CD4-positive, CD25-positive, alpha-beta regulatory T cell (primary cell): ENCODE results near the gene ARL6IP4. TPM values are rescaled to one million over a fixed set of nuclear protein-coding genes. Genes with fewer than 3 reads are reported as not detected.

Experiments
- ATAC-seq, 2 donors: fragments of 150-1000 bp; cut with Tn5 transposase; one replicate each; pipeline ENCODE4 v1.10.0; 2021; ENCODE audit warnings: low read depth in 2 of 2, moderate number of reproducible peaks in 2 of 2, moderate library complexity in 1 of 2
- DNase-seq, 3 donors: peaks; one replicate each; pipeline versions ENCODE4 v3.0.0 to v3.0.0-alpha.2; 2012 to 2022; ENCODE audit warnings: mixed read lengths in 1 of 3
- H3K27ac ChIP-seq: one replicate; pipeline ENCODE4 v1.7.0; 2013; ENCODE audit warnings: mild to moderate bottlenecking, low read length; ENCODE audit not compliant: insufficient read depth, poor library complexity, severe bottlenecking
- H3K27me3 ChIP-seq: one replicate; pipeline ENCODE4 v1.7.0; 2013; ENCODE audit warnings: low read length; ENCODE audit not compliant: control insufficient read depth, insufficient read depth
- H3K36me3 ChIP-seq: one replicate; pipeline ENCODE4 v1.7.0; 2013; ENCODE audit warnings: mild to moderate bottlenecking, low read length, moderate library complexity; ENCODE audit not compliant: control insufficient read depth, insufficient read depth
- H3K4me1 ChIP-seq: 2 replicates; pipeline ENCODE4 v1.7.0; 2013; ENCODE audit warnings: mild to moderate bottlenecking, low read length; ENCODE audit not compliant: insufficient read depth, control insufficient read depth, poor library complexity, severe bottlenecking
- H3K4me3 ChIP-seq: one replicate; pipeline ENCODE4 v1.7.0; 2013; ENCODE audit warnings: low read depth, mild to moderate bottlenecking, low read length, moderate library complexity
- H3K9me3 ChIP-seq, 2 experiments: 1 replicate in 1 of 2; 2 replicates in 1 of 2; pipeline ENCODE4 v1.7.0; 2013; ENCODE audit warnings: low read length in 2 of 2, mild to moderate bottlenecking in 1 of 2, moderate library complexity in 1 of 2; ENCODE audit not compliant: control insufficient read depth in 2 of 2
- H3K27ac Mint-ChIP-seq, 3 donors: one replicate each; pipeline ENCODE4 v1.8.0; 2020 to 2022; ENCODE audit warnings: mild to moderate bottlenecking in 3 of 3, mixed read lengths in 3 of 3, moderate library complexity in 2 of 3
- H3K27me3 Mint-ChIP-seq: one replicate; pipeline ENCODE4 v1.8.0; 2022; ENCODE audit warnings: mild to moderate bottlenecking, mixed read lengths
- H3K36me3 Mint-ChIP-seq: one replicate; pipeline ENCODE4 v1.8.0; 2020; ENCODE audit warnings: mixed read lengths
- H3K4me1 Mint-ChIP-seq, 4 donors: one replicate each; pipeline ENCODE4 v1.8.0; 2020 to 2022; ENCODE audit warnings: mixed read lengths in 4 of 4, mild to moderate bottlenecking in 1 of 4
- H3K4me3 Mint-ChIP-seq, 4 donors: one replicate each; pipeline ENCODE4 v1.8.0; 2020 to 2022; ENCODE audit warnings: mild to moderate bottlenecking in 4 of 4, mixed read lengths in 4 of 4, moderate library complexity in 3 of 4
- H3K9me3 Mint-ChIP-seq, 7 donors: one replicate each; pipeline ENCODE4 v1.8.0; 2020 to 2022; ENCODE audit warnings: mixed read lengths in 7 of 7, mild to moderate bottlenecking in 3 of 7, moderate library complexity in 2 of 7
- polyA plus RNA-seq, 4 donors: library from polyadenylated mRNA; unstranded; fragments of 300-500 nt; fragmentation: Illumina TruSeq; gene quantifications; one replicate each; pipeline ENCODE4 v1.2.3, GENCODE V29; 2021
- total RNA-seq: library from RNA; stranded (reverse); gene quantifications from one replicate; pipeline ENCODE4 v1.2.3, GENCODE V29; 2022

The ARL6IP4 gene
- total and polyA plus RNA-seq, 5 donors from 2014 or later, result 131 to 237 (median 218) TPM

DNA sequence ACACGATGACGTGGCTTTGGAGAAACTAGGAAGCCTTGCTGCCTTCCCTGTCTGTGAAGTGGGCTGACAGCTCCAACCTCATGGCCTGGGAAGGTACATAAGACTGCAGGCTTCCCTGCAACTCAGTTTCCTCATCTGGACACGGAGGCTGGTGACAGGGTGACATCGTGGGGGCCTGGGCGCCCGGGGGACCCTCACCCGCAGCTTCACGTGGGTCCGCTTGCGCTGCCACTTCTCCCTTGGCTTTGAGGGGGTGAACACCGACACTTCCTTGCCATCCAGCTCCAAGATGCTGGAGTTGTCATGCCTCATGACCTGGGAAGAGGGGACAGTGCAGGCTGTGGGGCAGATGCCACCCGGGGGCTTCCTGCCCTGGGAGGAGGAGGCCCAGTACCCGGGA is 7.6 kb downstream of the ARL6IP4 start:
- H3K27me3 Mint-ChIP-seq, result no peaks in the 10 kb centered on the region
- Histone ChIP-seq H3K9me3 (no peaks in the 10 kb centered on the region), H3K36me3 (peaks cover 19% of the 10 kb centered on the region), H3K27me3 (no peaks in the 10 kb centered on the region), H3K4me3 (no peak overlapping the region), H3K27ac (no peak overlapping the region), H3K4me1 (peaks cover 20% of the 10 kb centered on the region)
- peak overlapping the region in 1 of 4 donors; percentile 25 for H3K4me3 Mint-ChIP-seq
- DNase-seq (no peak), ATAC-seq (no peak)
- peaks cover 10% of the 10 kb centered on the region for H3K36me3 Mint-ChIP-seq
- no peaks in the 10 kb centered on the region for H3K9me3 Mint-ChIP-seq
- peak overlapping the region in 1 of 3 donors; percentile 80 for H3K27ac Mint-ChIP-seq
- H3K4me1 Mint-ChIP-seq, result peaks cover 0 to 20% (median 8%) of the 10 kb centered on the region in 4 donors

DNA sequence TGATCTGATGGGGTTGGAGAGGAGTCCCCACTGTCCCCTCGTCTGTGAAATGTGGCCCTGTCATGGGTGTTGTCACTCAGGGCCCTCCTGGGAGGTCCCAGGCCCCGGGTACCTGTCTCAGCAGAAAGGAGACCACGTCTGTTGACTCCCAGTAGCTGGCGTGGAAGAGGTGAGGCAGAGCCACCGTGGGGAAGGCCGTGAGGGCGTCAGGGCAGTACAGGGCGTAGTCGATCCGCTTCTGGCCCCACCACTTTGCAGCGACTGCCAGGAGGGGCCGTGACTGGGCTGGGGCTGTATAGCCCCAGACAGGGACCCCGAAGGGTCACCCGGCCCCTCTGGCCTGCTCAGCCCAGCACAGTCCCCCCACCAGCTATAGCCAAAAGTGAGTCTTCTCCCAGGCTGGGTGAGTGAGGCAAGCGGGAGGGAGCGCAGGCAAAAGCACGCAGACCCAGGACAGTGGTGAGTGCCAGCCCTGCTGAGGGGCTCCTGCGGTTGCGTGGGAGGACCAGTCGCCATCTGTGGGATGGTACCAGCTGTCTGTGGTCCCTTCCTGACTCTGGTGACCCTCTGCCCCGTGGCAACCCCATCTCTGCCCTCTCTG is 8.2 kb downstream of the ARL6IP4 start:
- no peaks in the 10 kb centered on the region for H3K9me3 ChIP-seq
- Mint-ChIP-seq H3K27ac (no peak overlapping the region), H3K27me3 (no peaks in the 10 kb centered on the region), H3K9me3 (no peaks in the 10 kb centered on the region), H3K36me3 (peaks cover 10% of the 10 kb centered on the region), H3K4me3 (no peak overlapping the region), H3K4me1 (peaks cover 0 to 13% (median 4%) of the 10 kb centered on the region in 4 donors)
- H3K27me3 ChIP-seq, result no peaks in the 10 kb centered on the region
- H3K4me3 ChIP-seq, result no peak overlapping the region
- H3K36me3 ChIP-seq, result peaks cover 17% of the 10 kb centered on the region
- no peak for ATAC-seq
- peaks cover 13% of the 10 kb centered on the region for H3K4me1 ChIP-seq
- no peak for DNase-seq
- no peak overlapping the region for H3K27ac ChIP-seq

GRCh38 chr12:122989225-122989839 is 8.9 kb downstream of the ARL6IP4 start:
- no peaks in the 10 kb centered on the region for H3K27me3 ChIP-seq
- H3K36me3 ChIP-seq, result peaks cover 17% of the 10 kb centered on the region
- no peak for ATAC-seq
- H3K9me3 ChIP-seq, result no peaks in the 10 kb centered on the region
- Mint-ChIP-seq H3K4me3 (peak overlapping the region in 1 of 4 donors; percentile 27), H3K36me3 (peaks cover 10% of the 10 kb centered on the region), H3K27me3 (no peaks in the 10 kb centered on the region), H3K27ac (no peak overlapping the region), H3K9me3 (no peaks in the 10 kb centered on the region), H3K4me1 (peaks cover 0 to 7% (median 3%) of the 10 kb centered on the region in 4 donors)
- H3K4me3 ChIP-seq, result no peak overlapping the region
- DNase-seq, result no peak
- H3K4me1 ChIP-seq, result peaks cover 7% of the 10 kb centered on the region
- no peak overlapping the region for H3K27ac ChIP-seq

DNA sequence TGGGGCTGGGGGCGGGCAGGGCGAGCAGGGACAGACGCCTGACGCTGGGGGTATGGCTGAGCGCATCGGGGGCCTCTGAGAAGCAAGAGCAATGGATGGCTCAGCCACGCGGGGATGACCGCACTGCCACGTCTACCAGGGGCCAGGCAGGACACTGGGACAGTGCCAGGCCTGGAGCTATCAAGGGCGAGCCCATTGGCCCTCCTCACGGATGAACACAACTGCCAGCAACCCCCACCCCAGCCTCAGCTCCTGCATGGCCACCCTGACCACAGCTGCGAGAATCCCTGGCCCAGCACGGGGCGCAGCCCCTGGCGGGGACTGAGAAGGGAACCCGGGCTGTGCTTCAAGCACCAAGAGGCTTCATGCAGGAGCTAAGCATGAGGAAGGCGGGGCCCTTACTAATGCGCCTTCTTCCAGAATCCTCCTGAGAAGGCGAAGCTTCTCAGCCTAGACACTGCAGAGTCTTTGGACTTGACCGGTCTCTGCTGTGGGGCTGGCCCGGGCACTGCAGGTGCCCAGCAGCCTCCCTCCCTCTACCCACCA is 9.5 kb downstream of the ARL6IP4 start:
- Mint-ChIP-seq H3K27me3 (no peaks in the 10 kb centered on the region), H3K36me3 (peaks cover 8% of the 10 kb centered on the region), H3K4me1 (peaks cover 0 to 1% (median under 1%) of the 10 kb centered on the region in 4 donors), H3K9me3 (no peaks in the 10 kb centered on the region), H3K4me3 (no peak overlapping the region), H3K27ac (no peak overlapping the region)
- H3K36me3 ChIP-seq, result peaks cover 17% of the 10 kb centered on the region
- DNase-seq (no peak), ATAC-seq (no peak)
- no peaks in the 10 kb centered on the region for H3K27me3 ChIP-seq
- no peak overlapping the region for H3K27ac ChIP-seq
- no peaks in the 10 kb centered on the region for H3K9me3 ChIP-seq
- H3K4me3 ChIP-seq, result no peak overlapping the region
- H3K4me1 ChIP-seq, result peaks cover 1% of the 10 kb centered on the region

GRCh38 chr12:122990561-122990960 is 10.1 kb downstream of the ARL6IP4 start:
- H3K27ac Mint-ChIP-seq, result no peak overlapping the region
- peaks cover 3% of the 10 kb centered on the region for H3K36me3 Mint-ChIP-seq
- Histone ChIP-seq H3K4me3 (no peak overlapping the region), H3K9me3 (no peaks in the 10 kb centered on the region), H3K36me3 (peaks cover 17% of the 10 kb centered on the region), H3K4me1 (no peaks in the 10 kb centered on the region), H3K27ac (no peak overlapping the region), H3K27me3 (no peaks in the 10 kb centered on the region)
- no peaks in the 10 kb centered on the region for H3K4me1 Mint-ChIP-seq
- H3K9me3 Mint-ChIP-seq, result no peaks in the 10 kb centered on the region
- ATAC-seq (no peak), DNase-seq (no peak)
- H3K27me3 Mint-ChIP-seq, result no peaks in the 10 kb centered on the region
- no peak overlapping the region for H3K4me3 Mint-ChIP-seq

- DNase-seq, result no peak
Measured at GRCh38 chr12:122990961-122991622, 10.6 kb downstream of the ARL6IP4 start.

GRCh38 chr12:122991623-122992275 is 11.3 kb downstream of the ARL6IP4 start:
- Mint-ChIP-seq H3K27me3 (no peaks in the 10 kb centered on the region), H3K36me3 (peaks cover 2% of the 10 kb centered on the region), H3K4me3 (no peak overlapping the region), H3K4me1 (no peaks in the 10 kb centered on the region), H3K27ac (peak overlapping the region in 1 of 3 donors; percentile 59), H3K9me3 (no peaks in the 10 kb centered on the region)
- no peaks in the 10 kb centered on the region for H3K27me3 ChIP-seq
- H3K4me1 ChIP-seq, result no peaks in the 10 kb centered on the region
- no peaks in the 10 kb centered on the region for H3K9me3 ChIP-seq
- no peak overlapping the region for H3K4me3 ChIP-seq
- H3K36me3 ChIP-seq, result peaks cover 20% of the 10 kb centered on the region
- no peak overlapping the region for H3K27ac ChIP-seq
- no peak for DNase-seq
- ATAC-seq, result no peak

More at GRCh38 chr12:122990961-122991622, 10.6 kb downstream of the ARL6IP4 start:
- no peaks in the 10 kb centered on the region for H3K4me1 ChIP-seq
- no peaks in the 10 kb centered on the region for H3K27me3 ChIP-seq
- Mint-ChIP-seq H3K4me3 (no peak overlapping the region), H3K9me3 (no peaks in the 10 kb centered on the region), H3K27ac (peak overlapping the region in 1 of 3 donors; percentile 59), H3K4me1 (no peaks in the 10 kb centered on the region), H3K27me3 (no peaks in the 10 kb centered on the region), H3K36me3 (peaks cover 3% of the 10 kb centered on the region)
- no peak overlapping the region for H3K4me3 ChIP-seq
- no peaks in the 10 kb centered on the region for H3K9me3 ChIP-seq
- no peak for ATAC-seq
- peaks cover 20% of the 10 kb centered on the region for H3K36me3 ChIP-seq
- H3K27ac ChIP-seq, result no peak overlapping the region
